C4-2B (cell line): ENCODE data around the gene HRCT1.

Experiments
- ZFX ChIP-seq: fragments of 450-650 bp; IDR thresholded peaks from 2 replicates; pipeline ENCODE4 v1.6.1; 2017
- TF ChIP-seq, protein P1 (sequence below): fragments of 450-650 bp; conservative IDR thresholded peaks from 2 replicates; pipeline ENCODE4 v1.5.1; 2017; ENCODE audit warnings: mild to moderate bottlenecking

- TF ChIP-seq, protein P1, sequence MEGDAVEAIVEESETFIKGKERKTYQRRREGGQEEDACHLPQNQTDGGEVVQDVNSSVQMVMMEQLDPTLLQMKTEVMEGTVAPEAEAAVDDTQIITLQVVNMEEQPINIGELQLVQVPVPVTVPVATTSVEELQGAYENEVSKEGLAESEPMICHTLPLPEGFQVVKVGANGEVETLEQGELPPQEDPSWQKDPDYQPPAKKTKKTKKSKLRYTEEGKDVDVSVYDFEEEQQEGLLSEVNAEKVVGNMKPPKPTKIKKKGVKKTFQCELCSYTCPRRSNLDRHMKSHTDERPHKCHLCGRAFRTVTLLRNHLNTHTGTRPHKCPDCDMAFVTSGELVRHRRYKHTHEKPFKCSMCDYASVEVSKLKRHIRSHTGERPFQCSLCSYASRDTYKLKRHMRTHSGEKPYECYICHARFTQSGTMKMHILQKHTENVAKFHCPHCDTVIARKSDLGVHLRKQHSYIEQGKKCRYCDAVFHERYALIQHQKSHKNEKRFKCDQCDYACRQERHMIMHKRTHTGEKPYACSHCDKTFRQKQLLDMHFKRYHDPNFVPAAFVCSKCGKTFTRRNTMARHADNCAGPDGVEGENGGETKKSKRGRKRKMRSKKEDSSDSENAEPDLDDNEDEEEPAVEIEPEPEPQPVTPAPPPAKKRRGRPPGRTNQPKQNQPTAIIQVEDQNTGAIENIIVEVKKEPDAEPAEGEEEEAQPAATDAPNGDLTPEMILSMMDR, result no peak
- TF ChIP-seq ZFX, result no peak
Measured at GRCh38 chr9:35923927-35924763, 18.1 kb downstream of the HRCT1 start.
